ENCODE data around the gene ARHGAP22. TPM values are rescaled to one million over a fixed set of nuclear protein-coding genes. Genes with fewer than 3 reads are reported as not detected.

Gene ARHGAP22
- total and polyA plus RNA-seq, 2 of the 4 experiments (the other 2 are of a cell fraction), result 28.3 to 30.2 TPM

DNA sequence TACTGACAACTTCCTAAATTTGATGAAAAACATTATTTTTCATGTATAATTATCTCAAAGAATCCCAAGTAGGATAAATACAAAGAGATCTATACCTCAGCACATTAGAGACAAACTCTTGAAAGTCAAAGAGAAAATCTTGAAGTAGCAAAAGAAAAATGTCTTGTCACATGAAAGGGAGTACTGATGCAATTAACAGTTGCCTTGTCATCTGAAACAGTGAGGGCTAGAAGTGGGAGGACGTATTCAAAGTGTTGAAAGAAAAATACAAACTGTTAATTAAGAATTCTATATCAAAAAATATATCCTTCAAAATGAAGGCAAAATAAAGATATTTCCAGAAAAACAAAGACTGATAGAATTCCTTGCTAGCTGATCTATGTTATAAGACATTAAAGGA, 35.5 kb upstream of the ARHGAP22 start:
- H3K4me2 ChIP-seq (ENCODE audit: low read depth, low read length), result no peak overlapping the region
- no peak for ATAC-seq (ENCODE audit: low read depth)
- BruUV-seq (replicated peaks), result no TSS peak
- no CpG with 5 or more reads among the region's 1 CpG for WGBS, 2 experiments (ENCODE audit: extremely low coverage in 2 of 2, insufficient read length in 1 of 2)
- no peak overlapping the region for H4K91ac ChIP-seq (ENCODE audit: insufficient read depth, low read depth, low read length)
- no peak overlapping the region for H3K9ac ChIP-seq (ENCODE audit: low read depth, low read length)
- no peak overlapping the region for H3K27ac ChIP-seq (ENCODE audit: insufficient read depth, low read length)
- no peak overlapping the region for H3K4ac ChIP-seq (ENCODE audit: low read depth, low read length)
- CTCF ChIA-PET, result interaction anchor here (0.7 to 0.9 kb wide), 2 partner anchors 26 to 80 kb away, joined by 3 to 4 read pairs; no protein-coding TSS in a partner anchor
- no peaks in the 10 kb centered on the region for H3K9me1 ChIP-seq (ENCODE audit: insufficient read depth, low read length)
- intact Hi-C loops (cut with micrococcal nuclease) (no loop called here), dilution Hi-C loops (cut with HindIII; ENCODE audit: low sequenced_read_pairs, unreplicated experiment) (no loop called here), in situ Hi-C loops (cut with MboI; ENCODE audit: low sequenced_read_pairs) (no loop called here)
- H2AFZ ChIP-seq (replicated peaks; ENCODE audit: low read length, poor library complexity), result no peak overlapping the region
- H3K14ac ChIP-seq (replicated peaks; ENCODE audit: low read depth, low read length), result no peak overlapping the region
- no peaks in the 10 kb centered on the region for H3K4me1 ChIP-seq (ENCODE audit: control insufficient read depth, insufficient read depth, low read length)
- peaks cover 0 to 8% of the 10 kb centered on the region in 2 experiments; a peak in 1 of 4 replicates for H3K79me1 ChIP-seq (ENCODE audit: low read depth in 1 of 2, low read length in 2 of 2)
- H3K18ac ChIP-seq (ENCODE audit: low read depth, low read length), result no peak overlapping the region
- H2BK120ac ChIP-seq (ENCODE audit: low read depth, low read length), result no peak overlapping the region
- H2BK5ac ChIP-seq (ENCODE audit: low read depth, low read length, poor library complexity, severe bottlenecking), result no peak overlapping the region
- POLR2A ChIA-PET (ENCODE audit: unreplicated experiment), result no interaction called here
- no peaks in the 10 kb centered on the region for H3K9me3 ChIP-seq (ENCODE audit: control insufficient read depth, insufficient read depth, low read length)
- no peak overlapping the region for H3K23ac ChIP-seq (ENCODE audit: low read depth, low read length)
- no peaks in the 10 kb centered on the region for H4K20me1 ChIP-seq (ENCODE audit: insufficient read depth, low read length)
- H3K27me3 ChIP-seq (ENCODE audit: control insufficient read depth, insufficient read depth, low read length), result no peaks in the 10 kb centered on the region
- no peak overlapping the region for H3K4me3 ChIP-seq (ENCODE audit: insufficient read depth, low read depth, low read length)
- no peak overlapping the region for H2AK5ac ChIP-seq (ENCODE audit: low read depth, low read length)
- TF ChIP-seq CEBPB (IDR thresholded peaks at IDR 0.05; ENCODE audit: low read depth, low read length), result no peak
- no peak for TF ChIP-seq FOS (IDR thresholded peaks at IDR 0.05; ENCODE audit: low read depth, low read length)
- no peak for TF ChIP-seq RFX5 (IDR thresholded peaks at IDR 0.05; ENCODE audit: low read depth, low read length)
- no peak for TF ChIP-seq CHD1 (IDR thresholded peaks at IDR 0.05; ENCODE audit: low read depth, low read length)
- TF ChIP-seq SMC3 (IDR thresholded peaks at IDR 0.05; ENCODE audit: low read depth, low read length), result no peak
- no peak for TF ChIP-seq RAD21 (IDR thresholded peaks at IDR 0.05; ENCODE audit: low read length)
- no peak for TF ChIP-seq RCOR1 (IDR thresholded peaks at IDR 0.05; ENCODE audit: insufficient replicate concordance, low read length)
- TF ChIP-seq ELK1 (IDR thresholded peaks at IDR 0.05; ENCODE audit: borderline replicate concordance, low read depth, low read length), result no peak
- TF ChIP-seq MXI1 (IDR thresholded peaks at IDR 0.05; ENCODE audit: borderline replicate concordance, low read depth, low read length), result no peak
- no peak for TF ChIP-seq MAZ (IDR thresholded peaks at IDR 0.05; ENCODE audit: borderline replicate concordance, low read depth, low read length)
- TF ChIP-seq, protein P1, sequence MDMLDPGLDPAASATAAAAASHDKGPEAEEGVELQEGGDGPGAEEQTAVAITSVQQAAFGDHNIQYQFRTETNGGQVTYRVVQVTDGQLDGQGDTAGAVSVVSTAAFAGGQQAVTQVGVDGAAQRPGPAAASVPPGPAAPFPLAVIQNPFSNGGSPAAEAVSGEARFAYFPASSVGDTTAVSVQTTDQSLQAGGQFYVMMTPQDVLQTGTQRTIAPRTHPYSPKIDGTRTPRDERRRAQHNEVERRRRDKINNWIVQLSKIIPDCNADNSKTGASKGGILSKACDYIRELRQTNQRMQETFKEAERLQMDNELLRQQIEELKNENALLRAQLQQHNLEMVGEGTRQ (IDR thresholded peaks at IDR 0.05; ENCODE audit: low read depth, low read length), result no peak
- TF ChIP-seq NFE2L2 (IDR thresholded peaks at IDR 0.05; ENCODE audit: low read depth, low read length), result no peak
- no peak overlapping the region for H3K56ac ChIP-seq (ENCODE audit: extremely low read depth, insufficient read depth, low read length)
- no peaks in the 10 kb centered on the region for H3K36me3 ChIP-seq (ENCODE audit: control insufficient read depth, insufficient read depth, low read length)
- DNase-seq, result no peak
- no peak overlapping the region for H4K8ac ChIP-seq (ENCODE audit: low read depth in 2 of 2, low read length in 2 of 2)
- no peak overlapping the region for H4K5ac ChIP-seq (ENCODE audit: low read depth, low read length)
- no peak overlapping the region for H2BK20ac ChIP-seq (ENCODE audit: low read depth, low read length)
- no peak overlapping the region for H2AK9ac ChIP-seq (replicated peaks; ENCODE audit: low read depth, low read length, poor library complexity)
- H2BK15ac ChIP-seq (ENCODE audit: low read depth, low read length), result no peak overlapping the region

All from IMR-90 (cell line).